Measurements from ENCODE around the gene RRAD.
A peak's percentile ranks its signal among the peaks of the same experiment; 100 is the strongest.

RRAD gene

DNA sequence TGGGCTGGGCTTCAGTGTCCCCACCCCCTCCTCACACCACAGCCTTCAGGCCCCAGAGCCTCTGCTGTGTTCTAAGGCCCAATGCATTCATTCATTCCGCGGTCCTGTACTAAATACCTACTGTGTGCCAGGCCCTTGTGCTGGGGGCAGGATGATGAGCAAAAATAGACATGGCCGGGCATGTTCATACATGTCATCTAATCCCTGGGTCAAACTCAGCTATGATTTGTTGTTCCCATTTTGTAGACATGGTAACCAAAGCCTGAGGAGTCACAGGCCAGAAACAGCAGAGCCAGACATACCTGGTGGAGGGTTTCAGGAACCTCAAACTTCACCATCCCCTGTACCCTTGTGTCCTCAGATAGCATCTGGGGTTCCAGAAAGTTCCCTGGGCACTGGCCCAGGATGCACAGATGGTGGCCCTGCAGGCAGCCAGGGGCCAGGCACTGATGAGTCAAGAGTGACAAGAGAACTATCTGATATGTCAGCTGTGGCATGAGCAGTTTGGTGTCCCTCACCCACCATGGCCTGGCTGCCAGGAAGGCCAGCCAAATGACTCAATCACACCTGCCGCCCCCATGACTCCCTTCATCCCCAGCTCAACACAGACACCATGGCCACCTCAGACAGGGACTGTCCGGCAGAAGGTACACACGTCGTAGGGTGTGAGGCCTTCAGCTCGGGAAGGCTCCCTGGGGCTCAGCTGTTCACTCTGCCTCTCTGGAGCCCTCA, 2.7 kb upstream of the RRAD start:
- Histone ChIP-seq H4K91ac (ENCODE audit: low read depth, low read length) (no peak overlapping the region), H2BK120ac (ENCODE audit: insufficient read depth, low read length, poor library complexity) (no peak overlapping the region), H3K4ac (ENCODE audit: low read depth, low read length) (no peak overlapping the region), H3K79me2 (ENCODE audit: control insufficient read depth, insufficient read depth, low read length, poor library complexity) (no peaks in the 10 kb centered on the region), H3K14ac (ENCODE audit: low read length) (no peak overlapping the region), H4K12ac (ENCODE audit: low read depth, low read length) (no peak overlapping the region), H3K9me3 (ENCODE audit: insufficient read depth, low read depth, low read length) (peaks cover 4% of the 10 kb centered on the region), H2AK5ac (ENCODE audit: low read length) (no peak overlapping the region), H3K23ac (ENCODE audit: low read length) (no peak overlapping the region), H3K4me1 (ENCODE audit: control insufficient read depth in 1 of 2, insufficient read depth in 2 of 2, low read length in 2 of 2) (peaks cover 8 to 12% of the 10 kb centered on the region in 2 experiments), H3K9ac (ENCODE audit: low read length) (no peak overlapping the region), H3K36me3 (ENCODE audit: control insufficient read depth in 1 of 2, insufficient read depth in 2 of 2, low read length in 2 of 2) (peaks cover 5 to 8% of the 10 kb centered on the region in 2 experiments), H2AFZ (ENCODE audit: insufficient read depth, low read length, poor library complexity) (no peak overlapping the region), H3K27me3 (ENCODE audit: insufficient read depth, low read length) (peaks cover 32% of the 10 kb centered on the region), H3K4me3 (ENCODE audit: low read depth, low read length) (no peak overlapping the region), H3K18ac (ENCODE audit: low read length) (no peak overlapping the region), H4K8ac (ENCODE audit: low read depth, low read length) (no peak overlapping the region), H2BK5ac (ENCODE audit: low read depth, low read length, poor library complexity) (no peak overlapping the region), H3K4me2 (ENCODE audit: low read length) (no peak overlapping the region), H3K79me1 (ENCODE audit: low read length) (no peaks in the 10 kb centered on the region), H2BK12ac (ENCODE audit: low read length) (no peak overlapping the region), H3K27ac (ENCODE audit: low read depth, low read length) (no peak overlapping the region)
- DNase-seq = peak; percentile 94 to 96
- WGBS (ENCODE audit: extremely low coverage, insufficient coverage, insufficient read length) = no CpG with 5 or more reads among the region's 8 CpGs

DNA sequence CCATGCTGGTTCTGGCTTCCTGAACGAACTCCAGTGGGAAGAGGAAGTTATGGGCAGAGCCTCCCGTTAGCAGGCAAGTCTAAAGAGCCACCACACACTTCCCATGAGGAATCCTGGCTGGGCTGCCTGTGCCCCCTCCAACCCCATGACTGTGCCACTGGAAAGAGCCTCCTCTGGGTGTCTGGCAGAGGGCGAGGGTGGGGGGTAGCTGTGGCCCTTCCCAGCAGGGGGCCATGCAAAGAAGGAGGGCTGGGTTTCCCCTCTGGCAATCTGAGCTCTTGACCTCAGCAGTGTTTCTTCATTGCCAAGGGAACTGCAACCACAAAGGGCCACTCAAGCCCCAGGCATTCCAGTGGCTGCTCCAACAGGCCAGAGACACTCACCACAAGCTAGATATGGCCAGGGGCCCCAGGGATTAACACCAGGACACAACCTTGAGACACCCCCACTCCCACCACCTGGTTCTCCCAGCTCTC, 1.7 kb upstream of the RRAD start:
- Histone ChIP-seq H3K79me1 (ENCODE audit: low read length) (no peaks in the 10 kb centered on the region), H4K8ac (ENCODE audit: low read depth, low read length) (no peak overlapping the region), H3K9ac (ENCODE audit: low read length) (no peak overlapping the region), H2BK12ac (ENCODE audit: low read length) (no peak overlapping the region), H3K4ac (ENCODE audit: low read depth, low read length) (no peak overlapping the region), H3K14ac (ENCODE audit: low read length) (no peak overlapping the region), H3K18ac (ENCODE audit: low read length) (no peak overlapping the region), H3K4me3 (ENCODE audit: low read depth, low read length) (no peak overlapping the region), H3K4me2 (ENCODE audit: low read length) (no peak overlapping the region), H2BK120ac (ENCODE audit: insufficient read depth, low read length, poor library complexity) (no peak overlapping the region), H3K79me2 (ENCODE audit: control insufficient read depth, insufficient read depth, low read length, poor library complexity) (no peaks in the 10 kb centered on the region), H4K91ac (ENCODE audit: low read depth, low read length) (no peak overlapping the region), H3K4me1 (ENCODE audit: control insufficient read depth in 1 of 2, insufficient read depth in 2 of 2, low read length in 2 of 2) (peaks cover 8 to 12% of the 10 kb centered on the region in 2 experiments), H2AK5ac (ENCODE audit: low read length) (no peak overlapping the region), H2AFZ (ENCODE audit: insufficient read depth, low read length, poor library complexity) (no peak overlapping the region), H2BK5ac (ENCODE audit: low read depth, low read length, poor library complexity) (no peak overlapping the region), H3K9me3 (ENCODE audit: insufficient read depth, low read depth, low read length) (peaks cover 4% of the 10 kb centered on the region), H3K23ac (ENCODE audit: low read length) (no peak overlapping the region), H3K27ac (ENCODE audit: low read depth, low read length) (no peak overlapping the region), H4K12ac (ENCODE audit: low read depth, low read length) (no peak overlapping the region), H3K27me3 (ENCODE audit: insufficient read depth, low read length) (peaks cover 32% of the 10 kb centered on the region), H3K36me3 (ENCODE audit: control insufficient read depth in 1 of 2, insufficient read depth in 2 of 2, low read length in 2 of 2) (peaks cover 0 to under 1% of the 10 kb centered on the region in 2 experiments)
- no CpG with 5 or more reads among the region's 3 CpGs for WGBS (ENCODE audit: extremely low coverage, insufficient coverage, insufficient read length)
- DNase-seq = peak; percentile 94 to 96

DNA sequence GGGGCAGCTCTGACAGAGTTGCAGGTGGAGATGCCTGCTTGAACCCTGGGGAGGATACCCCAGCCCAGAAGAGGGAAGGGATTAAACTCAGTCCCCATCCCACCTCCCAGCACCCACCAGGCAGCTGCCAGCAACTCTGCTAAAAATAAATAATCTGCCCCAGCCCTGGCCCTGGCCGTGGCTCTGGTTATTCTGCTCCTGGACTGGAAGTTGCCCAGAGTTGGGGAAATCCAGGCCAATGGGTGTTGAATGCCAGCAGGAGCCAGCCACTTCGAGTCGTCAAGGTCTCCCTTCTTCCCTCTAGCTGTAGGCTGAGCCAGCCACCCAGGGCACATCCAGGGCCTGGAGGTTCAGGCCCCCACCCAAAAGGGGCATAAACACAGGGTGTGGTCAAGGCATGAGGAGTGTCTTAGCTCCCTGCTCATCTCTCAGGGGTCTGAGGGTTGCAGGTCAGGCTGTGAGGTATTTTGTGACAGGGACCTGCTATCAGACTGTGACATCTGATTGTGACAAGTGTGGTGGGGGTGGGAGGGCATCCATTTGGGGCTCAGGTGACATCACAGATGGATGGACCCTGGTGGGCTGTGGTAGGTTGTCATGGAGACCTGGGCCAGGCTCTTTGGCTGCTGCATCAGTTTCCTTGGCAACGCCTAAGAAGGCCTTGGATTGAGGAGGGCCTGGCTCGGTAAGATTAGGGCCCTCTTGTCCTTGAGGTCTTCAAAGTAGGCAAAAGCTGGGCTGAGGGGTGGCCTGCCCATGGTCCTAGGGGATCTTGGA, 1.0 kb upstream of the RRAD start:
- Histone ChIP-seq H2AFZ (ENCODE audit: insufficient read depth, low read length, poor library complexity) (no peak overlapping the region), H3K27me3 (ENCODE audit: insufficient read depth, low read length) (peaks cover 32% of the 10 kb centered on the region), H2BK120ac (ENCODE audit: insufficient read depth, low read length, poor library complexity) (no peak overlapping the region), H2AK5ac (ENCODE audit: low read length) (no peak overlapping the region), H4K8ac (ENCODE audit: low read depth, low read length) (no peak overlapping the region), H3K4ac (ENCODE audit: low read depth, low read length) (no peak overlapping the region), H3K79me1 (ENCODE audit: low read length) (no peaks in the 10 kb centered on the region), H3K79me2 (ENCODE audit: control insufficient read depth, insufficient read depth, low read length, poor library complexity) (no peaks in the 10 kb centered on the region), H2BK5ac (ENCODE audit: low read depth, low read length, poor library complexity) (no peak overlapping the region), H2BK12ac (ENCODE audit: low read length) (no peak overlapping the region), H4K91ac (ENCODE audit: low read depth, low read length) (no peak overlapping the region), H4K12ac (ENCODE audit: low read depth, low read length) (no peak overlapping the region), H3K4me2 (ENCODE audit: low read length) (no peak overlapping the region), H3K14ac (ENCODE audit: low read length) (no peak overlapping the region), H3K9me3 (ENCODE audit: insufficient read depth, low read depth, low read length) (peaks cover 4% of the 10 kb centered on the region), H3K4me1 (ENCODE audit: control insufficient read depth in 1 of 2, insufficient read depth in 2 of 2, low read length in 2 of 2) (peaks cover 8 to 12% of the 10 kb centered on the region in 2 experiments), H3K23ac (ENCODE audit: low read length) (no peak overlapping the region), H3K4me3 (ENCODE audit: low read depth, low read length) (no peak overlapping the region), H3K36me3 (ENCODE audit: control insufficient read depth in 1 of 2, insufficient read depth in 2 of 2, low read length in 2 of 2) (no peaks in the 10 kb centered on the region), H3K9ac (ENCODE audit: low read length) (no peak overlapping the region), H3K18ac (ENCODE audit: low read length) (no peak overlapping the region), H3K27ac (ENCODE audit: low read depth, low read length) (no peak overlapping the region)
- no CpG with 5 or more reads among the region's 5 CpGs for WGBS (ENCODE audit: extremely low coverage, insufficient coverage, insufficient read length)
- DNase-seq = peak in 1 of 2 donors; percentile 44

DNA sequence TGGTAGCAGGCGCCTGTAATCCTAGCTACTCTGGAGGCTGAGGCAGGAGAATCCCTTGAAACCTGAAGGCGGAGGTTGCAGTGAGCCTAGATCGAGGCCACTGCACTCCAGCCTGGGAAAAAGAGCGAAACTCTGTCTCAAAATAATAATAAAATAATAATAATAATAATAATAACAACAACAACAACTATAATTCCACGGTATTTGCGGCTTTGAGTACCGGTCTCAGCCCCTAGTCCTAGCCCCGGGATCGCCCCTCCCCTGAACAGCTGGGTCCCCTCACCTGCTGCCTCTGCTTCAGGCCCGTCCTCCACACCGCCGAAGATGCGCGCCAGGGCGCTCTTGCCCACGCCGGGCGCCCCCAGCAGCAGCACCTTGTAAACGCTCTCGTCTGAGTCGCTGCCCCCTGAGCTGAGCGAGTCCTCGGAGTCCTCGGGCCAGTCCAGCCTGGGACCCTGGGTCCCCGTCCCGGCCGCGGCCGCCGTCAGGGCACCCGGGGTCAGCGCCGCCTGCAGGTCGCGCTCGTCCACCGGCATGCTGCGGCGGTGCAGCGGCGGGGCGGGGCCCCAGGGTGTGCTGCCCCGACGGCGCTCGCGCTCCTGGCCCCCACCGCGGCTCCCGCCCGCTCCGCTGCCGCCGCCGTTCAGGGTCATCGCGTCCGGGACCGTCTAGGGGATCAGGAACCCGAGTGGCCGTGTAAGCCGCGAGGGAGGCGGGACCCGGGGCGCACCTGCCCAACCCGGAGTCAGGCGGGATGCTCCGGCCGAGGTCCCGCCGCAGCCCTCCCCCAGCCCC, 611 bp downstream of the RRAD start:
- Histone ChIP-seq H2BK12ac (ENCODE audit: low read length) (no peak overlapping the region), H3K27me3 (ENCODE audit: insufficient read depth, low read length) (peaks cover 32% of the 10 kb centered on the region), H3K27ac (ENCODE audit: low read depth, low read length) (no peak overlapping the region), H3K14ac (ENCODE audit: low read length) (no peak overlapping the region), H2AK5ac (ENCODE audit: low read length) (no peak overlapping the region), H3K18ac (ENCODE audit: low read length) (no peak overlapping the region), H4K8ac (ENCODE audit: low read depth, low read length) (no peak overlapping the region), H3K36me3 (ENCODE audit: control insufficient read depth in 1 of 2, insufficient read depth in 2 of 2, low read length in 2 of 2) (no peaks in the 10 kb centered on the region), H3K4me3 (ENCODE audit: low read depth, low read length) (no peak overlapping the region), H3K79me1 (ENCODE audit: low read length) (no peaks in the 10 kb centered on the region), H4K91ac (ENCODE audit: low read depth, low read length) (no peak overlapping the region), H2BK5ac (ENCODE audit: low read depth, low read length, poor library complexity) (no peak overlapping the region), H3K4me2 (ENCODE audit: low read length) (peak overlapping the region; percentile 38), H2BK120ac (ENCODE audit: insufficient read depth, low read length, poor library complexity) (no peak overlapping the region), H3K4ac (ENCODE audit: low read depth, low read length) (no peak overlapping the region), H3K23ac (ENCODE audit: low read length) (no peak overlapping the region), H4K12ac (ENCODE audit: low read depth, low read length) (no peak overlapping the region), H3K79me2 (ENCODE audit: control insufficient read depth, insufficient read depth, low read length, poor library complexity) (no peaks in the 10 kb centered on the region), H3K9ac (ENCODE audit: low read length) (no peak overlapping the region), H3K9me3 (ENCODE audit: insufficient read depth, low read depth, low read length) (peaks cover 4% of the 10 kb centered on the region), H2AFZ (ENCODE audit: insufficient read depth, low read length, poor library complexity) (no peak overlapping the region), H3K4me1 (ENCODE audit: control insufficient read depth in 1 of 2, insufficient read depth in 2 of 2, low read length in 2 of 2) (peaks cover 8 to 12% of the 10 kb centered on the region in 2 experiments)
- peak; percentile 18 to 60 for DNase-seq
- no CpG with 5 or more reads among the region's 72 CpGs for WGBS (ENCODE audit: extremely low coverage, insufficient coverage, insufficient read length)
